GM12872 (cell line): ENCODE measurements around the gene E2F2.

Experiments used
- TF ChIP-seq, protein P1 (sequence below): IDR thresholded peaks from 3 replicates; pipeline ENCODE4 v1.5.1; 2011; ENCODE audit warnings: low read depth, mild to moderate bottlenecking, low read length, moderate library complexity; ENCODE audit not compliant: insufficient read depth

The E2F2 gene

DNA sequence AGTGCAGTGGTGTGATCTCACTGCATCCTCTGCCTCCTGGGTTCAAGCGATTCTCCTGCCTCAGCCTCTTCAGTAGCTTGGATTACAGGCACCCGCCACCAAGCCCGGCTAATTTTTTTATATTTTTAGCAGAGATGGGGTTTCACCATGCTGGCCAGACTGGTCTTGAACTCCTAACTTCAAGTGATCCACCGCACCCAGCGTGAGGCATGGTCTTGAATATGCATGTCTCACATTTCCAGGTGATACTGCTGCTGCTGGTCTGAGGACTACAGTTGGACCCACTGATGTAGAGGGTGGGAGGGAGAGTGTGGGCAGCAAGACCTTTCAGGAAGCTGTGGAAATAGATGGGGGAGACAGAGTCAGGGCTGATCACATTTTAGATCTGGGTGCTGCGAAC lies 25.2 kb downstream of the E2F2 start:
- TF ChIP-seq, protein P1, sequence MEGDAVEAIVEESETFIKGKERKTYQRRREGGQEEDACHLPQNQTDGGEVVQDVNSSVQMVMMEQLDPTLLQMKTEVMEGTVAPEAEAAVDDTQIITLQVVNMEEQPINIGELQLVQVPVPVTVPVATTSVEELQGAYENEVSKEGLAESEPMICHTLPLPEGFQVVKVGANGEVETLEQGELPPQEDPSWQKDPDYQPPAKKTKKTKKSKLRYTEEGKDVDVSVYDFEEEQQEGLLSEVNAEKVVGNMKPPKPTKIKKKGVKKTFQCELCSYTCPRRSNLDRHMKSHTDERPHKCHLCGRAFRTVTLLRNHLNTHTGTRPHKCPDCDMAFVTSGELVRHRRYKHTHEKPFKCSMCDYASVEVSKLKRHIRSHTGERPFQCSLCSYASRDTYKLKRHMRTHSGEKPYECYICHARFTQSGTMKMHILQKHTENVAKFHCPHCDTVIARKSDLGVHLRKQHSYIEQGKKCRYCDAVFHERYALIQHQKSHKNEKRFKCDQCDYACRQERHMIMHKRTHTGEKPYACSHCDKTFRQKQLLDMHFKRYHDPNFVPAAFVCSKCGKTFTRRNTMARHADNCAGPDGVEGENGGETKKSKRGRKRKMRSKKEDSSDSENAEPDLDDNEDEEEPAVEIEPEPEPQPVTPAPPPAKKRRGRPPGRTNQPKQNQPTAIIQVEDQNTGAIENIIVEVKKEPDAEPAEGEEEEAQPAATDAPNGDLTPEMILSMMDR: no peak

DNA sequence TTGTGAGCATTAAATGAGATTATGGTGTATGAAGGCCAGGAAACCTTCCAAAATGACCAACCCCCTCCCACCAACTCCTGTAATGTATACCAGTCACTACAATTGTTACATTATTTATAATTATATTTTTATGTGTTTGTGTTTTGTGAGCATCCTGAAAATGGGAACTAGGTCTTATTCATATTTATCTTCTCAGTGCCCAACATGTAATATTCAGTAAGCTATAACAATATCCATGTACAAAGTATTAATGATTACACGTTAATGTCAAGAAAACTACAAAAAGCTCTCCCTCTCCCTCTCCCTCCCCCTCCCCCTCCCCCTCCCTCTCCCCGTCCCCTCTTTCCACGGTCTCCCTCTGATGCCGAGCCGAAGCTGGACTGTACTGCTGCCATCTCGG lies 28.1 kb downstream of the E2F2 start:
- TF ChIP-seq, protein P1: no peak

DNA sequence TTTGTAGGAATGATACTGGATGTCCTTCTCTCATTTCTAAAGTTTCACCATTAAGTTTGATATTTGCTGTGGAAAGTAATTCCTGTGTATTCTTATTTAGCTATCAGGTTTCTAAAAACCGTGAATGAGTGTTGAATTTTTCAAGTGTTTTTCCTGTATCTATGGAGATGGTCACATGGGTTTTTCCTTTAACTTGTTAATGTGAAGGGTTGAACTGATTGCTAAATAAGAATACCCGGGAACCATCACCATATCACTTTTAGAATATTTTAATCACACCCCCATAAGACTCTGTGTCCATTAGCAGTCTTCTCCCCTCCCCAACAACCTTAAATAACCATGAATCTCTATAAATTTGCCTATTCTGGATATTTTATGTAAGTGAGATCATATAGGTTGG lies 30.6 kb downstream of the E2F2 start:
- TF ChIP-seq, protein P1: no peak

DNA sequence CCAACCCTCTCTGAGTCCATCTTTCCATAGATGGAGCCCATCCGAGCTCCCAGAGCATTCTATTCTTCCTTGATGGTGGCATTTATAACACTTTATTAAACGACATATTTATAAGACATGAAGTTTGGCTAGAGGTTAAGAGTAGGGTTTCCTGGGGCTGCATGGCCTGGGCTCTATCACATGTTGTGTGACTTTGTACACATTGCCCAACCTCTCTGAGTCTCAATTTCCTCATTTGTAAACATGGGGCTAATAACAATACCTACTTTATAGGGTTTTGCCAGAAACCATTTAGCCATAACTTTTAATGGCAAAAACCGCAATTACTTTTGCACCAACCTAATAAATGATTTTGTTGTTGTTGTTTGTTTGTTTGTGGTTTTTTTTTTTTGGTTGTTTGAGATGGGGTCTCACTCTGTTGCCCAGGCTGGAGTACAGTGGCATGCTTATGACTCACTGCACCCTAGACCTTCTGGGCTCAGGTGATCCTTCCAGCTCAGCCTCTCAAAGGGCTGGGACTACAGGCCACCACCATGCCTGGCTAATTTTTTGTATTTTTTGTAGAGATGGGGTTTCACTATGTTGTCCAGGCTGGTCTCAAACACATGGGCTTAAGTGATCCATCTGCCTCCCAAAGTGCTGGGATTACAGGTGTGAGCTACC lies 33.1 kb downstream of the E2F2 start:
- TF ChIP-seq, protein P1: no peak

DNA sequence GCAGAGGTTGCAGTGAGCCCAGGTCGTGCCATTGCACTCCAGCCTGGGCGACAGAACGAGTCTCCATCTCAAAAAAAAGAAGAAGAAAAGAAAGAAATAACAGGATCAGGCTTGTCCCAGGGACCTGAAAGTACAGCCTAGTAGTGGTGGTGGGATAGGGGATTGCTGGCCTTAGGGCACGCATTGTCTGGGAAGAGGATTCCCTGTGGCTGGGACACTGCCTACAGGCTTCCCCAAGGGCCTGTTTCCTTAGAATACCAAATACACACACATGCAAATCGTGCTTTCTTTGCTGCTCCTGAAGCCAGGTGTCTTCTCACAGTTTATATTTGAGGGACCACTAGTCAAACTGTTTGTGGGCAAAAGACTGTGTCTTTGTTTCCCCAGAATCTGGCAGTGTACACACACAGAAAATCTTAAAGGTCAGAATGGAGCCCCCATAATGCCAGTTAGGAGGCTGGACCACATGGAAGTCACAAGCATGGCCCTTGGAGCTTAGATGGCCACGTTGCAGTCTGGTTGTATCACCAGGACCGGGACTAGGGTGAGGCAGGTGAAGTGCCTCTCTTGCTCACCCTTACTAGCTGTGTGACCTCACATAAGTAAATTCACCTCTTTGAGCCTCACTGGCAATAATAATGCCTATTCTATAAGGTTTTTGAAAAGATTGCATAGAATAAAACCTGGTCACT lies 34.4 kb downstream of the E2F2 start:
- TF ChIP-seq, protein P1: no peak

DNA sequence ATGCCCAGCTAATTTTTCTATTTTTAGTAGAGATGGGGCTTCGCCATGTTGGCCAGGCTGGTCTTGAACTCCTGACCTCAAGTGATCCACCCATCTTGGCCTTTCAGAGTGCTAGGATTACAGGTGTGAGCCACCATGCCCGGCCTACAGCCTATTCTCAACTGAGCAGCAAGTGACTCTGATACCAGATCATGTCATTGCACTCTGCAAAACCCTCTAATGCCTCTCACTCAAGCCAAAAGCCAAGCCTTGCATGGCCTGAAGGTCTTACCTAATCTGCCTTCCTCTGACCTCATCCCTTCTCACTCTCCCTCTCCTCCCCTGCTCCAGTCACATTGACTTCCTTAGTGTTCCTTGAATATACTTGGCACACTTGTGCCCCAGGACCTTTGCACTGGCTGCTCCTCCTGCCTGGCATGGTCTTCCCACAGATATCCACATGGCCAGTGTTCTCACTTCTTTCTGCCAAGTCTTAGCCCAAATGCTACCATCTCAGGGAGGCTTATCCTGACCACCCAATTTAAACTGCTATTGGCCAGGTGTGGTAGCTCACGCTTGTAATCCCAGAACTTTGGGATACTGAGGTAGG lies 38.8 kb downstream of the E2F2 start:
- TF ChIP-seq, protein P1: no peak

DNA sequence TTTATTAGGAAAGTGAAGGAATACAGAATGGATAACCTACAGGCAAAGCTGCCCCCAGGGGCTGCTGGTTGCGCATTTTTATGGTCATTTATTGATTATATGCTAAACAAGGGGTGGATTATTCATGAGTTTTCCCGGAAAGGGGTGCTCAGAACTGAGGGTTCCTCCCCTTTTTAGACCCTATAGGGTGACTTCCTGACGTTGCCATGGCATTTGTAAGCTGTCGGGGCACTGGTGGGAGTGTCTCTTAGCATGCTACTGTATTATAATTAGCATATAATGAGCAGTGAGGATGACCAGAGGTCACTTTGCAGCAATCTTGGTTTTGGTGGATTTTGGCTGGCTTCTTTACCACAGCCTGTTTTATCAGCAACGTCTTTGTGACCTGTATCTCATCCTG lies 41.2 kb downstream of the E2F2 start:
- TF ChIP-seq, protein P1: no peak
